Prostate gland (tissue), 2 donors: Measurements from ENCODE around the gene ATP1B3. TPM values are rescaled to one million over a fixed set of nuclear protein-coding genes. Genes with fewer than 3 reads are reported as not detected.
A peak's percentile ranks its signal among the peaks of the same experiment; 100 is the strongest.

Source experiments
- DNase-seq: peaks from one replicate; pipeline ENCODE4 v3.0.0-alpha.2; 2019; ENCODE audit warnings: low spot score
- H3K27ac ChIP-seq, 2 donors: fragments of 200-600 bp; sonication (generic); 2 replicates each; pipeline ENCODE4 v1.5.1; 2017 to 2019
- H3K27me3 ChIP-seq: fragments of 200-600 bp; sonication (generic); replicated peaks from 2 replicates; pipeline ENCODE4 v1.5.1; 2019; ENCODE audit not compliant: insufficient read depth
- H3K36me3 ChIP-seq, 2 donors: fragments of 200-600 bp; sonication (generic); 1 replicate in 1 of 2; 2 replicates in 1 of 2; pipeline versions ENCODE4 v1.5.1 to v1.8.1; 2017 to 2019
- H3K4me1 ChIP-seq: fragments of 200-600 bp; sonication (generic); replicated peaks from 2 replicates; pipeline ENCODE4 v1.5.1; 2019
- H3K4me3 ChIP-seq, 2 donors: fragments of 200-600 bp; sonication (generic); 2 replicates each; pipeline ENCODE4 v1.5.1; 2017 to 2019
- H3K9me3 ChIP-seq: fragments of 200-600 bp; sonication (generic); 2 replicates; pipeline ENCODE4 v1.5.1; 2017
- POLR2A ChIP-seq: fragments of 450-650 bp; IDR thresholded peaks from one replicate; pipeline ENCODE4 v1.6.1; 2016; ENCODE audit warnings: antibody characterized with exemption, mild to moderate bottlenecking
- POLR2AphosphoS5 ChIP-seq: sonication (generic); formaldehyde crosslinking; IDR thresholded peaks from one replicate; pipeline ENCODE4 v1.6.1; 2017; ENCODE audit warnings: antibody characterized with exemption
- WGBS: methylation state at CpG from one replicate; pipeline ENCODE4 v1.1.5; 2018; 5-methylcytosine and 5-hydroxymethylcytosine counted together
- intact Hi-C: fragments of 100-400 bp; cut with DNase I; formaldehyde crosslinking; loops from one replicate; pipeline ENCODE4 v1.14.2; 2022
- total RNA-seq, 2 donors: library from RNA; depleted of rRNA; stranded (reverse); fragments of >200 nt; gene quantifications; one replicate each; pipeline ENCODE4 v1.1.0, GENCODE V29; 2016
- TF ChIP-seq, protein P1 (sequence below), 4 experiments: fragments of 200-600 bp in 2 of 4; fragments of 450-650 bp in 2 of 4; sonication (generic) in 2 of 4; IDR thresholded peaks; 1 replicate in 3 of 4; 2 replicates in 1 of 4; pipeline ENCODE4 v1.5.1; 2016 to 2019; ENCODE audit warnings: antibody characterized with exemption in 4 of 4, mild to moderate bottlenecking in 2 of 4, moderate library complexity in 2 of 4

The ATP1B3 gene
- total RNA-seq, 2 donors from 2014 or later: 47.7 to 51.2 TPM

DNA sequence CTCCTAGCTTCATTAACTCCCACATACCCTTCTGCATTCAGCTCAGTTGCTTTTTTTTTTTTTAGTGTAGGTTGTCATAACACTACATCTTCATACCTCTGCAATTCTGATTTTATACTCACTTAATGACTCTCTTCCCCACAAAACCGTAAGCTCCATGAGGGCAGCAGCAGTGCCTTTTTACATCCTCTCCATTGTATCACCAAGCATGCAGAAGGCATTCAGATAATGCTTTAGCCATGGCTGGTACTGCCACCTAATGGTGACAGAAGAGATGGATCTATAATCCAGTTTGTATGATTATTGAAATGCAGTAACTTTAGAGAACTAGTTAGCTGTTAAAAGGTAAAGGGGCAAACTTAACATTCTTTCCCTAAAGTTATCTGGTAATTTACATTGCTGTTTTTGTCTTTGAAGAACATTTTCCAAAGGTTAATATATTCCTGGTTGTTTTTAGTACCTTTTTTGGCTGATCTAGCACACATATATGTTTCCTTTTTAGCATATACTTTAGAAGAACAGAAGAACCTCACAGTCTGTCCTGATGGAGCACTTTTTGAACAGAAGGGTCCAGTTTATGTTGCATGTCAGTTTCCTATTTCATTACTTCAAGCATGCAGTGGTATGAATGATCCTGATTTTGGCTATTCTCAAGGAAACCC, 36.8 kb downstream of the ATP1B3 start:
- H3K4me1 ChIP-seq: no peaks in the 10 kb centered on the region
- 73% methylated on average over 1 of the region's 1 CpG for WGBS
- DNase-seq: peak; percentile 44
- TF ChIP-seq POLR2AphosphoS5 (peak; percentile 32), POLR2A (no peak)
- TF ChIP-seq, protein P1, sequence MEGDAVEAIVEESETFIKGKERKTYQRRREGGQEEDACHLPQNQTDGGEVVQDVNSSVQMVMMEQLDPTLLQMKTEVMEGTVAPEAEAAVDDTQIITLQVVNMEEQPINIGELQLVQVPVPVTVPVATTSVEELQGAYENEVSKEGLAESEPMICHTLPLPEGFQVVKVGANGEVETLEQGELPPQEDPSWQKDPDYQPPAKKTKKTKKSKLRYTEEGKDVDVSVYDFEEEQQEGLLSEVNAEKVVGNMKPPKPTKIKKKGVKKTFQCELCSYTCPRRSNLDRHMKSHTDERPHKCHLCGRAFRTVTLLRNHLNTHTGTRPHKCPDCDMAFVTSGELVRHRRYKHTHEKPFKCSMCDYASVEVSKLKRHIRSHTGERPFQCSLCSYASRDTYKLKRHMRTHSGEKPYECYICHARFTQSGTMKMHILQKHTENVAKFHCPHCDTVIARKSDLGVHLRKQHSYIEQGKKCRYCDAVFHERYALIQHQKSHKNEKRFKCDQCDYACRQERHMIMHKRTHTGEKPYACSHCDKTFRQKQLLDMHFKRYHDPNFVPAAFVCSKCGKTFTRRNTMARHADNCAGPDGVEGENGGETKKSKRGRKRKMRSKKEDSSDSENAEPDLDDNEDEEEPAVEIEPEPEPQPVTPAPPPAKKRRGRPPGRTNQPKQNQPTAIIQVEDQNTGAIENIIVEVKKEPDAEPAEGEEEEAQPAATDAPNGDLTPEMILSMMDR (IDR thresholded peaks at IDR 0.05): peak; percentile 31 to 79 (median 64)
- H3K36me3 ChIP-seq: no peaks in the 10 kb centered on the region
- intact Hi-C loops: no loop called here
- no peak overlapping the region for H3K27ac ChIP-seq
- H3K9me3 ChIP-seq: no peaks in the 10 kb centered on the region
- no peak overlapping the region for H3K4me3 ChIP-seq
- H3K27me3 ChIP-seq: no peaks in the 10 kb centered on the region

DNA sequence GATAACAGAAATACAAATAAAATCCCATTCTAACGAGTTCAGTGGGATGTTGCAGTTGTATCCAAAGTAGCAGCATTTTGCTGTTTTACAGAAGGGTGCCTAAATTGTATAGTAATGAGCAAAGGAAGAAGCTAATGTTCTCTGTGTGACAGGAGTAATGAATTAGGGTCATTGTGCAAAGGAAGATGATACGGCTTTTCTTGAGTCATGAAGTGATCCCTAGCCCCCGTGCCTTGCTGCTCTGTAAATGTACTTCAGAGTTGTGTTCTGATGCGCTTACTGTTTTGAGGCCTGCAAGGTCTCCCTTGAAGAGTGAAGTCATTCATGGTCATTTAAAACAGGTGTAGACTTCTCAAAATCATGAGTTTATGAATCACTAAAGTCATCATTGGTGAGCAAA, 37.9 kb downstream of the ATP1B3 start:
- no peaks in the 10 kb centered on the region for H3K36me3 ChIP-seq
- no peak overlapping the region for H3K27ac ChIP-seq
- TF ChIP-seq, protein P1 (IDR thresholded peaks at IDR 0.05): no peak
- TF ChIP-seq POLR2A (no peak), POLR2AphosphoS5 (no peak)
- H3K4me1 ChIP-seq: no peaks in the 10 kb centered on the region
- intact Hi-C loops: no loop called here
- H3K9me3 ChIP-seq: no peaks in the 10 kb centered on the region
- no peak overlapping the region for H3K4me3 ChIP-seq
- no peak for DNase-seq
- H3K27me3 ChIP-seq: no peaks in the 10 kb centered on the region
- WGBS: 76% methylated on average over 4 of the region's 4 CpGs

DNA sequence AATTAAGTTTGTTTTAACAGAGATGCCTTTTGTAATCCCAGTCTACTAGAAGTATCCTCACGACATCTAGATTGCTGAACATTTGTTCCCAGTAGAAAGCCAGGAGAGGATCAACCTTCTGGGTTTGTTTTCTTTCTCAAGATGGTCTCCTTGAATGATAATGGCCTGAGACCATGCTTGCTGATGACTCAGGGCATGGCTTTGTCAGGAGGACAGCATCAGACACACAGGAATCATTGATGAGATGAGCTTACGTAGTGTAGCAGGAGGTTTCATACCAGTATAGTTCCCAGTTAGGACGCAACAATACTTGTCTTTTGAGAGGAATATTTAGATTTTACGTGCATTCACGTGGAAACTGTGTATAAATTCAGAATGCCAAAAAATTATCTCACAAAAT, 38.6 kb downstream of the ATP1B3 start:
- Histone ChIP-seq H3K4me3 (no peak overlapping the region), H3K27me3 (no peaks in the 10 kb centered on the region), H3K9me3 (no peaks in the 10 kb centered on the region), H3K36me3 (no peaks in the 10 kb centered on the region), H3K4me1 (no peaks in the 10 kb centered on the region), H3K27ac (no peak overlapping the region)
- intact Hi-C loops: no loop called here
- WGBS: 79% methylated on average over 5 of the region's 5 CpGs
- no peak for DNase-seq
- TF ChIP-seq POLR2AphosphoS5 (no peak), POLR2A (no peak)
- TF ChIP-seq, protein P1 (IDR thresholded peaks at IDR 0.05): no peak

DNA sequence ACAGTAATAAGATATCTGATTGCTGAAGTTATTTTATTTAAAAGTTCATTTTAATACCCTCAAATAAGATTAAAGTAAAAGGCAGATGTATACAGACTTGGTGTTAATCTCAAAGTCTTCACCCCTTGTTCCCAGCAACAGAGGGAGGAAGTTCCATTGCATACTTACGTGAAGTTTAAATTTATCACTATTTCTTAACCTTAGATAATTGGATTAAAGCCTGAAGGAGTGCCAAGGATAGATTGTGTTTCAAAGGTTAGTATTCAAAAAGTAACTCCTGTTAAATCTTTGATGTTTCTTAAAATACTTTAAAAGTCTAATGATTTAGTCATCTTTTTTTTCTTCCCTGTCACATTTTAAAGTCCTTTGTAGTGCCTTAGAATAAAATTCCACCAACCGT, 39.3 kb downstream of the ATP1B3 start:
- H3K27ac ChIP-seq: no peak overlapping the region
- DNase-seq: no peak
- no peaks in the 10 kb centered on the region for H3K9me3 ChIP-seq
- H3K36me3 ChIP-seq: no peaks in the 10 kb centered on the region
- no peak overlapping the region for H3K4me3 ChIP-seq
- no peaks in the 10 kb centered on the region for H3K27me3 ChIP-seq
- intact Hi-C loops: no loop called here
- WGBS: 35% methylated on average over 2 of the region's 2 CpGs
- H3K4me1 ChIP-seq: no peaks in the 10 kb centered on the region
- TF ChIP-seq POLR2A (no peak), POLR2AphosphoS5 (no peak)
- TF ChIP-seq, protein P1 (IDR thresholded peaks at IDR 0.05): no peak

DNA sequence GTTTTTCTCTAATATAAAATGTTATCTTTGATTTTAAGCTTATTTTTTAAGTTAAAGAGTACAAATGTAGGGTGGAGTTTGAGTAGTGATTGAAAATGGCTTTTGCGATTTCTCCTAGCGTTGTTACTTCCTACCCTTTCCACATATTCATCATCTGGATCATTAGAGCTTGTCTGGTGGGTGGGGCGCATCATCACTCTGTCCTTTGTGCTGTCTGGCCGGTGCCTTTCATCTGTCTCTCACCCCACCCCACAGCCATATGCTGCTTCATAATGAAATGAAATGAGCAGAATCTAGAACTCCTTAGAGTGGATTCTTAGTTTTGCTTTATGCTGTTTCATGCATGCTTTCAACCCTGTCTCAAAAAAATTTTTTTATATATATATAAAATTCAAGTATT, 44.3 kb downstream of the ATP1B3 start:
- TF ChIP-seq POLR2AphosphoS5 (no peak), POLR2A (no peak)
- TF ChIP-seq, protein P1 (IDR thresholded peaks at IDR 0.05): no peak
- H3K36me3 ChIP-seq: no peaks in the 10 kb centered on the region
- no peaks in the 10 kb centered on the region for H3K27me3 ChIP-seq
- no peak for DNase-seq
- H3K4me3 ChIP-seq: no peak overlapping the region
- H3K27ac ChIP-seq: no peak overlapping the region
- H3K4me1 ChIP-seq: no peaks in the 10 kb centered on the region
- intact Hi-C loops: no loop called here
- WGBS: 94% methylated on average over 4 of the region's 4 CpGs
- no peaks in the 10 kb centered on the region for H3K9me3 ChIP-seq
